IPS-18a (cell line): ENCODE results near the gene ULBP1.
"Not testable (repeated sequence)": the region's sequence is repeated elsewhere in the genome, so short reads cannot be mapped to it uniquely, and the experiment has no call there.

Experiments used
- H3K27ac ChIP-seq: one replicate; pipeline ENCODE4 v1.5.1; 2013; ENCODE audit warnings: low read length
- H3K27me3 ChIP-seq: one replicate; pipeline ENCODE4 v1.6.1; 2013; ENCODE audit warnings: mild to moderate bottlenecking, low read length; ENCODE audit not compliant: control insufficient read depth, insufficient read depth
- H3K36me3 ChIP-seq: one replicate; pipeline ENCODE4 v1.6.1; 2013; ENCODE audit warnings: low read depth, low read length; ENCODE audit not compliant: control insufficient read depth
- H3K4me1 ChIP-seq: one replicate; pipeline ENCODE4 v1.6.1; 2013; ENCODE audit warnings: low read depth, low read length; ENCODE audit not compliant: control insufficient read depth
- H3K4me3 ChIP-seq: one replicate; pipeline ENCODE4 v1.5.1; 2013; ENCODE audit warnings: low read length
- H3K9ac ChIP-seq: one replicate; pipeline ENCODE4 v1.6.1; 2013; ENCODE audit warnings: mild to moderate bottlenecking, low read length, moderate library complexity
- H3K9me3 ChIP-seq: one replicate; pipeline ENCODE4 v1.6.1; 2013; ENCODE audit warnings: low read depth, low read length; ENCODE audit not compliant: control insufficient read depth

The ULBP1 gene

GRCh38 chr6:149988550-149989346, 25.0 kb downstream of the ULBP1 start:
- H3K27me3 ChIP-seq, result peaks cover 100% of the 10 kb centered on the region
- H3K36me3 ChIP-seq, result no peaks in the 10 kb centered on the region
- no peaks in the 10 kb centered on the region for H3K9me3 ChIP-seq
- no peaks in the 10 kb centered on the region for H3K4me1 ChIP-seq
- H3K9ac ChIP-seq, result no peak overlapping the region
- no peak overlapping the region for H3K4me3 ChIP-seq
- no peak overlapping the region for H3K27ac ChIP-seq

- Histone ChIP-seq H3K4me3 (peak overlapping the region; percentile 34), H3K9ac (no peak overlapping the region), H3K4me1 (no peaks in the 10 kb centered on the region), H3K9me3 (no peaks in the 10 kb centered on the region), H3K27me3 (peaks cover 100% of the 10 kb centered on the region), H3K36me3 (no peaks in the 10 kb centered on the region), H3K27ac (no peak overlapping the region)
These were observed 26.5 kb downstream of the ULBP1 start for GRCh38 chr6:149990212-149990660.

GRCh38 chr6:149990661-149991471, 27.1 kb downstream of the ULBP1 start:
- H3K27me3 ChIP-seq, result peaks cover 100% of the 10 kb centered on the region
- peak overlapping the region; percentile 34 for H3K4me3 ChIP-seq
- H3K36me3 ChIP-seq, result no peaks in the 10 kb centered on the region

DNA sequence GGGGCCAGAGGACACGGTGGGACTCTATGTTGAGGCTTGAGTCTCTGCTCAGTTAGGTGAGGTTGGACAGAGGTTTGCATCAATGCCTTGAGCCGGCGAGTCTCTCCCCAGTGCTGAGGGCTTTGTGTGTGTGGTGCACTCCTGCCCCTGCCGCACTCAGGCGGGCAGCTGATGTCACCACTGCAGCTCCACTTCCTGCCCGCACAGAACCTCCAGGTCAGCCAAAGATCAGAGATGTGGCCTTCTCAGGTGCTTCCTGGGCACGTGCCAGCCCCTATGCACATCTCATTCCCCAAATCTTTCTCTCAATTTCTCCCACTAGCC, 27.7 kb downstream of the ULBP1 start:
- not testable (repeated sequence) for H3K9me3 ChIP-seq, H3K27ac ChIP-seq, H3K9ac ChIP-seq, H3K4me3 ChIP-seq, H3K36me3 ChIP-seq, H3K4me1 ChIP-seq
- peaks cover 100% of the 10 kb centered on the region for H3K27me3 ChIP-seq

More at GRCh38 chr6:149990661-149991471, 27.1 kb downstream of the ULBP1 start:
- Histone ChIP-seq H3K4me1 (no peaks in the 10 kb centered on the region), H3K9ac (no peak overlapping the region), H3K9me3 (no peaks in the 10 kb centered on the region), H3K27ac (no peak overlapping the region)

DNA sequence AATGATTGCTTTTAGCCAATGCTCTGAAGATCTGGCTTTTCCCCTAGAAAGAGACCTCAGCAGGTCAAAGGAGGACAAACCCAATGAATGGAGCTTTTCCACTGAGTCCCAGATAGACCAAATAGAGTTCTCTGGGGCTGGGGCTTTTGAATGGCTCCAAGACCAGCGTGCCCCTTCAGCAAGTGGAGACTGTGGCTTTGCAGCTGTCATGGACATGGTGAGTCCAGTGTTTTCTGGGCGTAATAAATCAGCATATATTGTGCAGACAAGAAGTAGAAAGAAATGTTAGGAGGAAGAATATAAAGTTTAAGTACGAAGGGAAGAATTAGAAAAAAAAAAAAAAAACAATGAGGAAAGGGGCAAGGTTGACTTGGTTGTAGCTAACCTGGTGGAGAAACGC, 28.1 kb downstream of the ULBP1 start:
- Histone ChIP-seq H3K36me3 (no peaks in the 10 kb centered on the region), H3K27ac (no peak overlapping the region), H3K4me3 (no peak overlapping the region), H3K9ac (no peak overlapping the region), H3K4me1 (no peaks in the 10 kb centered on the region), H3K9me3 (no peaks in the 10 kb centered on the region), H3K27me3 (peaks cover 100% of the 10 kb centered on the region)

DNA sequence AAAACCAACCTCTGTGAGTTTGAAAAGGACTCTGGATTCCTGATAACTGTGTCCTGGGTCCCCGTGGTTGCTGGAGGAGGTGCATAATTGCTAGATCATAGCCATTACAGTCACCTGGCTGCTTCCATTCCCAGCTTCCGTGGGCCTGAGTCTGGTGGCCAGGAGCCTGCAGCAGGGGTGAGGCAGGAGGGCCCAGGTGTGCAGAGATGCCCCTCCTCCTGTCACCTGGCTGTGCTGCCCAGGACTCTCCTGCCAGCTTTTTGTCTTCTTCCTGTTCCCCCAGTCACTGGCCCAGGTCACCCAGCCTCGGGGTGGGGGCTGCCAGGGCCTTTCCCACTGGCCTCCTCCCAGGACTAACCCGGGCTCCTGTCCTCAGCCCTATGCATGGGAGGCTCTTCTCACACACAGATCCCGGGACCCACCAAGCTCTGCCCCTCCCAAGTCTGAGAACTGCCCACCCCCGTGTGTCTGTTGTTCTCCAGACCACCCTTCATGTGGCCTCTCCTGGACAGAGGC, 31.6 kb downstream of the ULBP1 start:
- Histone ChIP-seq H3K36me3 (no peaks in the 10 kb centered on the region), H3K4me3 (no peak overlapping the region), H3K9me3 (no peaks in the 10 kb centered on the region), H3K27me3 (peaks cover 74% of the 10 kb centered on the region), H3K9ac (no peak overlapping the region), H3K4me1 (no peaks in the 10 kb centered on the region), H3K27ac (no peak overlapping the region)

DNA sequence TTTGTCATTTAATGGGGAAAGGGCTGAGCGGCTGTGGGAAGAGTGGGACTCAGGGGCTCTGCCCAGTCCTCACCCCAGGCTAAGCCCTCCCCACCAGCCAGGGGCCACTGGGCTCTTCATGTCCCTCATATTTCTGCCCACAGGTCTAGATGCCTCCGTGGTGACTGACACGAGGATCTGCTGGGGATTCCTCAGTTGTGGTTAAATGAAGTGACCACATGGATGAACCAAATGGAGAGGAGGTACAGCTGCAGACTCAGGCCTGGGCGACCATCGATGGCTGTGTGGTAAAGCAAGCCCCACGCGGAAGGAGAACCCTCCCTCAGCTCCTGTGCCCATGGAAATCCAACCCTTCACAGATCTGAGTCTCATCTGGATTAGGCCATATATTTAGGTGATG, 32.2 kb downstream of the ULBP1 start:
- Histone ChIP-seq H3K27me3 (peaks cover 72% of the 10 kb centered on the region), H3K9ac (no peak overlapping the region), H3K4me3 (no peak overlapping the region), H3K36me3 (no peaks in the 10 kb centered on the region), H3K4me1 (no peaks in the 10 kb centered on the region), H3K9me3 (no peaks in the 10 kb centered on the region), H3K27ac (no peak overlapping the region)

DNA sequence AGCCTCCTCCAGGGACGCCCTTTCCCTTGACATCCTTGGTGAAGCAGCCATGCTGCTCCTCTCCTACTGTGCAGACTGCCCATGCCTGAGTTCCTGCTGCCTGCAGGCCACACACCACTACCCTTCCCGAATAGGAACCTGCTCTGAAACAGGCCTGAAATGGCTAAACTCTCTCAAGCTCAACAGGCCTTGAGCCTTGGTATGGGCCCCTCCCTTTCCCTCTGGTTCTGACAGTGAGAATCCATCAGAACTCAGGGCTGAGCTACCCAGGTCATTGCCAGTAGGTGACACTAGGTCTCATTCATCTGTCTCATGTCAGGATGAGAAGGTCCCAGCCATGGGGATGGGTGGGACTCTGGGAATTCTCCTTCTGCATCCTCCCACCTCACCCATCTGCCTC, 35.9 kb downstream of the ULBP1 start:
- peaks cover 3% of the 10 kb centered on the region for H3K4me1 ChIP-seq
- no peak overlapping the region for H3K4me3 ChIP-seq
- no peak overlapping the region for H3K9ac ChIP-seq
- no peaks in the 10 kb centered on the region for H3K9me3 ChIP-seq
- H3K36me3 ChIP-seq, result no peaks in the 10 kb centered on the region
- H3K27ac ChIP-seq, result no peak overlapping the region
- peaks cover 60% of the 10 kb centered on the region for H3K27me3 ChIP-seq

DNA sequence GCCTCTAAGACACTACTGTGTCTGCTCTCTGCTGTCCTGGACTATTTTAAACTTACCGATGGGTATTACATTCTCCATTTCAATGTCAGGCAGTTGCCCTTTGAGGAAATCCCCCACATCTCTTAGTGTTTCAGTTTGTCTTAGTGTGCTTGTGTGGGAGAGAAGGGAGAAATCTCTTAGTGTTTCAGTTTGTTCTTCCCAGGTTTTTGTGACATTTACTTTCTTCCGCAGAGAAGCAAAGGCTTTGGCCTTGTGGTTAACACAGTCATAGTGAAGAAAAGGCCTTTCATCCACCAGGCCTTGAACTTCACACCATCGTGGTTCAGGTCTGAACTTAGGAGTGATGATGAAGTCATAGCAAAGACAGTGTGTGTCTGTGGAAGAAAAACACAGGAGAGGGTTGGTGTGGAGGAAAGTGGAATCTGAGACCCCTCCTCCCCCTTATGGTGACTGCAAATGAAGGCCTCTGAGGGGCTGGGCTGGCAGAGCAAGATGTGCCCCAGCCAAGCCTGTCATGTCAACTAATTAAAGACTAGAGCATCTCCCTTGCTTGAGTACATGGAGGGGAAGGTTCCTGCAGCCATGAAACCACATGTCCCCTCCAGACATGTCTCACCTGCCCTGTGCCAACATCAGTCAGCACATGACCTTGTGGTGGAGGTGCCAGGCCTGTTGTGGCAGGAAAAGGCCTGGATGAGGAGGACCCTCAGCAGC, 37.7 kb downstream of the ULBP1 start:
- Histone ChIP-seq H3K36me3 (no peaks in the 10 kb centered on the region), H3K4me1 (peaks cover 3% of the 10 kb centered on the region), H3K27ac (no peak overlapping the region), H3K9ac (no peak overlapping the region), H3K27me3 (peaks cover 53% of the 10 kb centered on the region), H3K9me3 (no peaks in the 10 kb centered on the region), H3K4me3 (no peak overlapping the region)

- Histone ChIP-seq H3K4me1 (peaks cover 3% of the 10 kb centered on the region), H3K9me3 (no peaks in the 10 kb centered on the region), H3K36me3 (no peaks in the 10 kb centered on the region), H3K4me3 (no peak overlapping the region), H3K27me3 (peaks cover 50% of the 10 kb centered on the region), H3K27ac (no peak overlapping the region), H3K9ac (no peak overlapping the region)
These were observed 39.0 kb downstream of the ULBP1 start for GRCh38 chr6:150002710-150003109.

- not testable (repeated sequence) for H3K4me1 ChIP-seq, H3K9ac ChIP-seq, H3K4me3 ChIP-seq, H3K27ac ChIP-seq, H3K9me3 ChIP-seq, H3K36me3 ChIP-seq
- H3K27me3 ChIP-seq, result peaks cover 54% of the 10 kb centered on the region
These were observed 39.9 kb downstream of the ULBP1 start for GRCh38 chr6:150003599-150003998.
